ENCODE results near the gene KRTAP1-1.

GRCh38 chr17:41019415-41019814 lies 21.8 kb downstream of the KRTAP1-1 start:
- TF ChIP-seq CTCF (IDR thresholded peaks at IDR 0.05; ENCODE audit: low read depth, low read length, poor library complexity, severe bottlenecking) (no peak), EZH2phosphoT487 (IDR thresholded peaks at IDR 0.05; ENCODE audit: borderline replicate concordance, low read length) (no peak)
